ENCODE results near the gene TIGAR.

Gene TIGAR

DNA sequence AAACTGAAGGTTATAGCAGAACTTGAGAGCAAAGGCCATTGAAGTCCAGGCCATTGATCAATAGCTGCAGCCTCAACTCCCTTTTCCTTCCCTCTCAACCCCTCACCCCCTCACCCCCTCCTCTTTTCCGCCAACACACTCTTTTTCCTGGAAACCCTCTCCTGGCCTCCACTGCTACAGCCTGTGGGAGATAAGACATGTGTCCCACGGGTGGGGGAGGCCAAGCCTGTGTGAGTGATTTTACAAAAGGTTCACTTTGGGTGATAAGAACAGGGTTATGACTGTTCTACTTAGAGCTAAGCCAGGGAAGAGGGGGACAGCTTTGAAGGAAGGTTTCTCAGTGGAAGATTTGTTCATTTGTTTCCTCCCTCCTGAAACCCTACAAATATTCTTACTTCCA, 67.6 kb downstream of the TIGAR start:
- TF ChIP-seq, protein P1, sequence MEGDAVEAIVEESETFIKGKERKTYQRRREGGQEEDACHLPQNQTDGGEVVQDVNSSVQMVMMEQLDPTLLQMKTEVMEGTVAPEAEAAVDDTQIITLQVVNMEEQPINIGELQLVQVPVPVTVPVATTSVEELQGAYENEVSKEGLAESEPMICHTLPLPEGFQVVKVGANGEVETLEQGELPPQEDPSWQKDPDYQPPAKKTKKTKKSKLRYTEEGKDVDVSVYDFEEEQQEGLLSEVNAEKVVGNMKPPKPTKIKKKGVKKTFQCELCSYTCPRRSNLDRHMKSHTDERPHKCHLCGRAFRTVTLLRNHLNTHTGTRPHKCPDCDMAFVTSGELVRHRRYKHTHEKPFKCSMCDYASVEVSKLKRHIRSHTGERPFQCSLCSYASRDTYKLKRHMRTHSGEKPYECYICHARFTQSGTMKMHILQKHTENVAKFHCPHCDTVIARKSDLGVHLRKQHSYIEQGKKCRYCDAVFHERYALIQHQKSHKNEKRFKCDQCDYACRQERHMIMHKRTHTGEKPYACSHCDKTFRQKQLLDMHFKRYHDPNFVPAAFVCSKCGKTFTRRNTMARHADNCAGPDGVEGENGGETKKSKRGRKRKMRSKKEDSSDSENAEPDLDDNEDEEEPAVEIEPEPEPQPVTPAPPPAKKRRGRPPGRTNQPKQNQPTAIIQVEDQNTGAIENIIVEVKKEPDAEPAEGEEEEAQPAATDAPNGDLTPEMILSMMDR (IDR thresholded peaks at IDR 0.05; ENCODE audit: control insufficient read depth, insufficient read depth, low read depth, low read length, missing control alignments), result no peak
- no peak overlapping the region for H3K4me3 ChIP-seq (ENCODE audit: control insufficient read depth, low read depth, low read length)
- no peak for DNase-seq (ENCODE audit: low read depth)

DNA sequence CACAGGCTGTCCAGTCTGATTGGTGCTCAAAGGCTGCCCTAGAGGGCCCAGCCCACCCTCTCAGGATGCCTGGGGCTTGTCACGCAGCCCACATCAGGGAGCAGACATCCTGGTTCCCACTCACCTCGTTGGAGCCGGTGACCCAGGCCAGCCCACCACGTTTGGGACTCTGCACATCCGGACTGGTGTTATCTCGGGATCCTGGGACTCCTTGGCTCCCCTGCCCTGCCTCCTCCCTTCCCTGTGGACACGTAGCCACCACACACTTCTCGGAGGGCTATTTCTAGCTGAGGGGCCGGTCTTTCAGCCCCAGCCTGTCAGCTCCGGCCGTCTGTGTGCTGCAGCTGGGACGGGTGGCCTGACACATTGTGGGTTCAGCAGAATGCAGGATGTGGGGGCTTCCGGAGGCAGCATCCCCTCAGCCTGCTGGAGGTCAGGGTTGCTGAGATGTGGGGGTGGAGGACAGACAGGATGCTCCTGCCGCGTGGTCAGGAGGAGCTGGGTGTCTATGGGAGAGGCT, 71.3 kb downstream of the TIGAR start:
- TF ChIP-seq, protein P1 (IDR thresholded peaks at IDR 0.05; ENCODE audit: control insufficient read depth, insufficient read depth, low read depth, low read length, missing control alignments), result no peak
- DNase-seq (ENCODE audit: low read depth), result no peak
- no peak overlapping the region for H3K4me3 ChIP-seq (ENCODE audit: control insufficient read depth, low read depth, low read length)

DNA sequence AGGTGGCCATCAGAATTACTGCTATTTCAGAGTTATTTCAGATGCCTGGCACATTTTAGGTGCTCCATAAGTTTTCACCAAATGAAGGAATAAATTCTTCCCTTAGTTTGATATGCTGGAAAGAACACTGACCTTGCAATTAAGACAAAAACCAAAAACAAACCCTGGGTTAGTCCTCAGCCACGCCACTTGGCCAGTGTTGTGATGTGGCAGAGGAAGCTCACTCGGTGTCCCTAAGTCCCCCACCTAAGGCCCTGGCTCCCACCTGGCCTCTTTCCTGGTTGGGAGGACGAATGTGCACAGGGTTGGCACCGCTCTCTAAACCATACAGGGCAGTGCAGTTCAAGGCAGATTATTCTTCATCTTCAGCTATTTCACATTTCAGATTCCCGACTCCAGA, 72.2 kb downstream of the TIGAR start:
- DNase-seq (ENCODE audit: low read depth), result no peak
- TF ChIP-seq, protein P1 (IDR thresholded peaks at IDR 0.05; ENCODE audit: control insufficient read depth, insufficient read depth, low read depth, low read length, missing control alignments), result no peak
- H3K4me3 ChIP-seq (ENCODE audit: control insufficient read depth, low read depth, low read length), result no peak overlapping the region

DNA sequence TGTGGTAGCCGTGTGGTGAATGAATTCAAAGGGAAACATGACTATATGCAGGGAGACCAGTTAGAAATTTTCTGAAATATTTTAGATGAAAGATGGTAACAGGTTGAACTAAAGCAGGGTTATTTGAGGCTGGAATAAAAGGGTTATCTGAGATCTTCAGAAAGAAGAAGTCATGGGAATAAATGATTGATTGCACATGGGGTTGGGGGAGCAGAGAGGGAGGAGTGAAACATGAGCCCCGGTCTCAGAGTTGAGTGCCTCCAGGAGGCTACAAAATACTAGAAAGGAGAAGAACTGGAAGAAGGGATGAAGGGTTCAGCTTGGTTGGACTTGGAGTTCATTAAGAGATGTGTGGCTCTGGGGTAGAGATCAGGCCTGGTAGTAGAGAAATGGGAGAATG, 74.8 kb downstream of the TIGAR start:
- DNase-seq (ENCODE audit: low read depth), result no peak

DNA sequence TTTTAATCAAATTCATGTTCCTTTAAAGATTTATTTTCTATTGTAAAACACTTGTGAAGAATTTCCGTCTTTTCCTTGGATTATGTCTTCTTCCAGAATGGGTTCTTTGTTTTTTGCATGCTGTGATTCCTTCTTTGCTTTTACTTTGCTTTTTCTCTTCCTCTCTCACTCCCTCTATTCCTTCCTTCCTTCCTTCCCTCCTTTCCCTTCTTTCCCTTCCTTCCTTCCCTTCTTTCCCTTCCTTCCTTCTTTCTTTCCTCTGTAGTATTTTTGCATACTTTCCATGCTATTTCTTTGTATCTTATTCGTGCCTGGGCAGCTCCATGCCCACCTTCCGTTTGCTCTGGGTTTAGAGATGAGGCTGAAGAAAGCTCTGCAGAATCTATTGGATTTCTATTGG, 80.1 kb downstream of the TIGAR start:
- TF ChIP-seq, protein P1 (IDR thresholded peaks at IDR 0.05; ENCODE audit: control insufficient read depth, insufficient read depth, low read depth, low read length, missing control alignments), result no peak
- no peak for DNase-seq (ENCODE audit: low read depth)
- no peak overlapping the region for H3K4me3 ChIP-seq (ENCODE audit: control insufficient read depth, low read depth, low read length)

More for the DNA sequence above, 74.8 kb downstream of the TIGAR start:
- no peak overlapping the region for H3K4me3 ChIP-seq (ENCODE audit: control insufficient read depth, low read depth, low read length)
- TF ChIP-seq, protein P1 (IDR thresholded peaks at IDR 0.05; ENCODE audit: control insufficient read depth, insufficient read depth, low read depth, low read length, missing control alignments), result no peak

DNA sequence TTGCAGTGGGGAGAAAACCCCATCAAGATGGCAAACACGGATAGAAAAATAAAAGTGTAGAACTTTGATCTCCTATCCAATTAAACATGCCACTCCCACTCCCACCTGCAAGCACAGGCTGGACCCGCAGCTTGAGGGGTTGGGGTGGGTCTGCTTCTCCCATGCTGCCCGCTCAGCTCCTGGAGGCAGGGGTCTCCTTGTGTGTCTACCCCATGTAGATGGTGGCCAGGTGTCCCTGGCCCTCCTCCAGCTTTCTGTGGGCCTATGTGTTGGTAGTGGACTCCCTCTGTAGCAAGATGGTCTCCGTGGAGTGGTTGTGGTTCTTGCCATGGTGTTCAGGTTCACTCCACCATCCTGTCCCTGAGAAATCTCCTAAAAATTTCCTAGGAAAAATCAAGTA, 82.0 kb downstream of the TIGAR start:
- DNase-seq (ENCODE audit: low read depth), result no peak
- TF ChIP-seq, protein P1 (IDR thresholded peaks at IDR 0.05; ENCODE audit: control insufficient read depth, insufficient read depth, low read depth, low read length, missing control alignments), result no peak

More for the DNA sequence above, 82.0 kb downstream of the TIGAR start:
- H3K4me3 ChIP-seq (ENCODE audit: control insufficient read depth, low read depth, low read length), result no peak overlapping the region

All from AG09309 (cell line).